ENCODE data around the gene SKP1.
A peak's percentile ranks its signal among the peaks of the same experiment; 100 is the strongest.

Gene SKP1

DNA sequence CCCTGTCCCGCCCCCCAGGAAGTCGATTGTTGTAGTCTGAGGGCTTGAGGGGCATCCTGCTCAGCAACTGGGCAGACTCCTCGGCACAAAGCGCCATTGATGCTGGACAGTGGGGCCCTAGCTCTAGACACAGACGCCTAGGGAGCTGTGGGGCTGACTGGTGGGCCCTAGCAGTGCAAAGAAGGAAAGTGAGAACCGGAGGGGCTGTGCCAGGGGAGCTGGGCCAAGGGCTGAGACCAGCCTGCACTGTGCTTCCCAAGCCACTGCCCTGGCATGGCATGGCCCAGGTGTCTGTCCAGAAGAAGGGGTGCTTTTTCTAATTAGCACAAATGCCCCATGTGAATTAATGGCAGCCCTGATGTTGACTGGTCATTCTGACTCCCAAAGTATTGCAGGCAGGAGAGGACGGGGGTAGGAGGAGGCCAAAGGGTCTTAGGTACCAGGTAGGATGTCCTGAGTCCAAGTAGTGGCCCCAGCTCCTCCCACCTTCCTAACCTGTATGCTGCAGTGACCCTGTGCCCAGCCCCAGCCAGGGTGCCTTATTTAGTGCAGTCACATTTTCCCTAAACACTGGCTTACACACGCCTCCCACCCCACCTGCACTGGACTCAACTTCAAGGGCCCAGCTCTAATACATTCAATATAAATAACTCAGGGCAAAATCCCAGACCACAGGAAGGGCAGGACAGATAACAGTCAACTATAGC, 46.4 kb downstream of the SKP1 start:
- no peak for DNase-seq (ENCODE audit: low spot score)

DNA sequence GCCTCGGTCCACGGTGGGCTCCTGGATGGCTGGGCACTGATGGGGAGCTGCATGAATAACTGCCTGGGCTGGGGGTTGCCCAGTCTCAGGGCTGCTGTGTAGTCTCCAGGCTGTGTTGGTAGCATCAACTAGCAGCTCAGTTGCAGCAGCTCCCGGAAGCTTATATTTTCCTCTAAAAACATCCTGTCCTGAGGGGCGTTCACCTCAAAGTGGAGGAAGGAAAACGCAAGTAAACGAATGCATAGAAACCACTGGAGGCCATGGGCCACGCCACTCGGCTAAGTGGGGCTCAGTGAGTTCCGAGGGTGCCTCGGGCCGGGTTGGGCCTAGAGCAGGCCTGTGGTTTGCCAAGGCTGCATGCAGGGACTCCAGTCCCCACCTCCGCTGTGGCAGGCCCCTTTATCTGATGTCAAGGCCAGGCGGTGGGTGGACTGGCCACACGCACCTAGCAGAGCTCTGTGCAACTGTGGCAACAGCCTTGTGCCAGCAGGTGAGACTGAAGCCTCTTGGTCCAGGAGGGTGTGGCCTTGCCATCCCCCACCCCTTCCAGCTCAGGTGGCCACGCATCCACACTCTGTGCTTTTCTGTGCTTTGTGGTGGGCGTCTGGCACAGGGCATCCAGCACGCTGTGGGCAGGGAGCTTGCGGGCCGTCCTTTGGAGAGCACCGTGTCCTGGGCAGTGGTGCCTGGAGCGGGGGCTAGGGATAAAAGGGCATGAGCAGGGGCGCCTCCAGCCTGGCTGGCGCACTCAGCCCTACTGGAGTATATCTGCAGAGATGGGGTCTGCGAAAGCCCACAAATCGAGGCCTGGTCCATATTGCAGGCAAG, 47.1 kb downstream of the SKP1 start:
- no peak for DNase-seq (ENCODE audit: low spot score)

DNA sequence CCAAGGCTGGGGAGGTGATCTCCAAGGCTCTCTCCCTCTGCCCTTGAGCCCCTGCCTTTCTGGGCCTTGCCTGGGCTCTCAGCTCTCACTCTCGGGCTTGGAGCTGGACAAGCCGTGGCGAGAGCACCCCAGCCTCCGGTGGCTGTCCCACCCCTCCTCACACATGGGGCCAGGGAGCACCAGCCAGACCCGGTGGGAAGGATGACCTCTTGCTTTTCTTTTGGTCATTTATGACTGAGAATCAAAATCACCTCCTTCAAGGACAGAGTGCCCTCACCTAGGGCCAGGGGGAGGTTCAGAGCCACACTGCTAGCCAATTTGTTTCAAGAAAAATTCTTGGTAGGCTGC, 48.1 kb downstream of the SKP1 start:
- no peak for DNase-seq (ENCODE audit: low spot score)

DNA sequence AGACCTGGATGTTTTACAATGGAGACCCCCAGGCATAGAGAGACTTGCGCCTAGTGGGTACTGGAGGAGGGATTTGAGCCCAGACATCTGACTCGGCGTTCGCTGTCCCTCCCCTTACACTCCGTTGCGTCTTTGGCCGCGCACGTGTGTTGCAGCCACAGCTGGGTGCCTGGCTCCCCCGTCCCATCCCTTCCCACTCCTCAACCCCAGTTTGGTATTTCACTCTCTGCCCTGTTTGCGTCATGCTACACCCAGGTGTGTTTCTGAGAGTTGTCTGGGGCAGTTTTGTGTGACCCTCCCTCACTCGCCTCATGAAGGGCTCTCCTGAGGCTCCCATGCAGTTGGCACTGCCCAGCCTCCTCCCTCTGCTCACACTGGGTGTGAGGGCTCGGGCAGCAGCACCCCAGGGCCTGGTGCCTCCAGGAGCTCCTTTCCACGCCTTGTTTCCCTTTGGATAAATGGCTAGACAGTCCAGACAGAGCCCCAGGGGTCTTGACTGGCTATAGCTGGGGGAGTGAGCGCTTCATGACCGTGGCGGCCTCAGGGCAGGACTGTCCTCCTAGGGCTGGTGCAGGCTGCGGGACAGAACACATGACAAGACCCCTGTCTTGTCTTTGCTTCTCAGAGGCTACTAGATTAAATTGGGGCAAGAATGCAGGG, 48.6 kb downstream of the SKP1 start:
- no peak for DNase-seq (ENCODE audit: low spot score)

DNA sequence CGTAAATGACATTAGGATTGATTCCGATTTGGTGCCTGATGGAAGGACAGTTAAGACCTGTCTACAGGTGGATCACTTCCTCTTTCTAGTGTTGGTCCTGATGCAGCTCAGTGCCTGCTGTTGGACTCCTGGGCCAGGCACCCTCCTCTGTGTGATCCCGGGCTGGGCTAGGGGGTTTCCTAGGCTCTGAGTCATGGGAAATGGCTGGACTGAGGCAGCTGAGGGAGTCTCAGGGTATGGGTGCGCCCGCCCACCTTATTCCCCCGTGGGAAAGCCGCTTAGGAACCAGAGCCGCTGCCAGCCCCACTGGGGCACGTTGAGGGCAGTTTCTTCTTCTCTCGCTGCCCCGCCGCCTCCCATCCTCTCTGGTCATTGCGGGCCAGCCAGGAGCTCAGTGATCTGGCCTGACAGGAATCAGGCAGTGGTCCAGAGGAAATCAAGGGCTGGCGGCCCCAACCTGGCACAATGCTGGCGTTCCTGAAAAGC, 49.3 kb downstream of the SKP1 start:
- DNase-seq (ENCODE audit: low spot score), result no peak

DNA sequence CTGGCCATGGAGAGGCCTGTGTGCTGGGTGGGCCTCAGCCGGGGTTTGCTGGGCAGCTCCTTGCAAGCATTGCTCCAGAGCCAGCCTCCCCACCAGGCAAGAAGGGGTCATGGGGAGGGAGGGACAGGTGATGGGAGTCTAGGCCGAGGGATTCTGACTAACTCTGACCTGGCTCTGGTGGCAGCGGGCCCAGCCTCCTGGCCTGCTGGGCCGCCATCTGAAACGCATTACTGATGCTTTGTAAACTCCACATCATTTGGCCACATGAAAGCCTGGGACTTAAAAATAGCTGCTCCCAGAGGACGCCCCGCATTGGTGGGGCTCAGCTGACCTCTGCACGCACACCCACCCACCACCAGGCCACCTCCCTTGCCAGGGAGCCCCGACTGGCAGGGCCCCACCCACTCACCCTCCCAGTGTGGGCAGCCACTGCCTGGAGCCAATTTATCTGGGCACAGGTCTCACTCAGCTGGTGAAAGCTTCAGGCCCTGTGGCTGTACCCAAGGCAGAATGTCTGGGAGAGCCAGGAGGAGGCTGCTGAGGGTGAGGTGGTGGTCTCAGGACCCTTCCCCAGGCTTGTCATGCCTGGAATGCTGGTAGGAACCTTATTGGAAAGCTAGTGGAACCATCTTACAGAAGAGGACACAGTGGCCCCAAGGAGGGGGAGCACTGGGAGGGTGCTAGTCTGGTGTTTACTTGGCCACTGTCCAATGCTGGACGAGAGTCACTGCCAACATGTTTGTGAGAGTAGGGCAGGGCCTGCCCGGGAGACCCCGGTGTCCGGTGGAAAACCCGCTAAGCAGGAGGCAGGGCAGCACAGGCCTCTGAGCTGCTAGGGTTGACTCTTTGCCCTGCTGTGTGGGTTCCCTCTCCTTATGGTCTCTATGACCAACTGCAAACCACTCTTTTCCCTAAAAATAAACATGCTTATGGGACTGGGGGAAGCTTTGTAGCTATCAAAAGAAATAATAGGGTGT, 51.4 kb downstream of the SKP1 start:
- peak; percentile 81 for DNase-seq (ENCODE audit: low spot score)

DNA sequence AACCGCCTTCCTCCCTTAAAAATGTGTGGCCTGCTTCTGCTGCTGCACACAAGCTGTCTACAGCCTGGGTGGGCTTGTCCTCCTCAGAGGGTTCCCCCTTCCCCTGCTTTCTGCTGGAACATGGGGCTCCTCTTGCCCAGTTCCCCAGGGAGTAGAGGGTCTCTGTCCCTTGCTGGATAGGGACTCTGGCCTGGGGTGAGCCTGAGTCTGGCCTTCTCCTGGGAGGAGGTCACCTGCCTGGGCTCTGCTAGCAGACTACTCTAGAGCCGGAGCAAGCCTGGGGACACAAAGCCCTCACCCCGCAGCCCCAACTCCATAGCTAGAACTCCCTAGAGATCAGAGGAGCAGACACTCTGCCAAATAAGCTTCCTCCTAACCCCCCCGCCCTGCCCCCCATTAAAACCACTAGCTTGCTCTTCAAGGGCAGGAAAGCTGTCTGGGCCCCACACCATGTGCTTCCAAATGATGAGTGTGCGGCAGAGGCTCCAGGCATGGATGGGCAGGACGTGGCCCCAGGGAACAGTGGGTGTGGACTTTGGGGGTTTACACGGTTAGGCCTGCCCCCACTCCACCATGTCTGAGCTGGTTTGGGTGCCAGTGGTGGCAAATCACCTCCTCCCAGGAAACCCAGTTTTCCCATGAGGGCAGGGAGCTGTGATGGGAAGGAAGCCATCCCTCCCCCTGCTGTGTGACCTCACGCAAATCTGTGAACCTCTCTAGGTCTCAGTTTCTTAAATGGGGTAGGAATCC, 52.3 kb downstream of the SKP1 start:
- DNase-seq (ENCODE audit: low spot score), result no peak

DNA sequence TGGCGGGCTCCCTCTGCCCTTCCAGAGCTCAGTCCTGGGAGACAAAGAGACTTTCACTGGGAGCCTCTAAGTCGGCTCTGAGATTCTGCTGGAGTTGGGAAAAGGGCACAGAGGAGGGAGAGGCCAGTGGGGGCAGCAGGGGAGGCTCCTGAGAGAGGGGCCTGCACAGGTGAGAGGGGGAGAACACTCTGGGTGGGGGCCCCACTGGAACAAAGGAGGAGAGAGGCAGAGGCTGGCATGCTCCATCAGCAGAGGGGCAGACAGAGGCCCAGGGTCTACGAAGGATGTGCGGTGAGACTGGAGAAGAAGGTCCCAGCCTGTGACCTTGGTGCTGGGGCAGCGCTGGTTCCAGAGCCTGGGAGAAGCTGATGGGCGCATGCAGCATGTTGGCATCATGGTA, 53.4 kb downstream of the SKP1 start:
- no peak for DNase-seq (ENCODE audit: low spot score)

DNA sequence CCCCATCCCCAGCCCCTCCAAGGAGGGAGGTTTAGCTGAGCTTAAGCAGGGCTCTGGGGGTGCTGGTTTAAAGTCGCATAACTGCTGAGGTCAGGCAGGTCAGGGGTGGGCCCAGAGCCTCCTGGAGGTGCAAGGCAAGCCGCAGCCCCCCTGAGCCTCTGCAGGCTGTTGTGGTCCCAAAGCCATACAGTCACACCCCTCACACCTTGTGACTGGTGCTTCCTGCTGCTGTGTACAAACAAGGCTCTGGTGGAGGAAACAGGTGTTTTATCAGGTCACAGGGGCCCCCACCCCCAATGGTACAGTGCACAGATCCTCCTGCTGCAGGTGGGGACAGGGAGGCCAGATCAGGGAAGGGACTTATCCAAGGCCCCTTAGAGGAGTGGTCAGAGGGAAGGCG, 54.2 kb downstream of the SKP1 start:
- DNase-seq (ENCODE audit: low spot score), result no peak

DNA sequence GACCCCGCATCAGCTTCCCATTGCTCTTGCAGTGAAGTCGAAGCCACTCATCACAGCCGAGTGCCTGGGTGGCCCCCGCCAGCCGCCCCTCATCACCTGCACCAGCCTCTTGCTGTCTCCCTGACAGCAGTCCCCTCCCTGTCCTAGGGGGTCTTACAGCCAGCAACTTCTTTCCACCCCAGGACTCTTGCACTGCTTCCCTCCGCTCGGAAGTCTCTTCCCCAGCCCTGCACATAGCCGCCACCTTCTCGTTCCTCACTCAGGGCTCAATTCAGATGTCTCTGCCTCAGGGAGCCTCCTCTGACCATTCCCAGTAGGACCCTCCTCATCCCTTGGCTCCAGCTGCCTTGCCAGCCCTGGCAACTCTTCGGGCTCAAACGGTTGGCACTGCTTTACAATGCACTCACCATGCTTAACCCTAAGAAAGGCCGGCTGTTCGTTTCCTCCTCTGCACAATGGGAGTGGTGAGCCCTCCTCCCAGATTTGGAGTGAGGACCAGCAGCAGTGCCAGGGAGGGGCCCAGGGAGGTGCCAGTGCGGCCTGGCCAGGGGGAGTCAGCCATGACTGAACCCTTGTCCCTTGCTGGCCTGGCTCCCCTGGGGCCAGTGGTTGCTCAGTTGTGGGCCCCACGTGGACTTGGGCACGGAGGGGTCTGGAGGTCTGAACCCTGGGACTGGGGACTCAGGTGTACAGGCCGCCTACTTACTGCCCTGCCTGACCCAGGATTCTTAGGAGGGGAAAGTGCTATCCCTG, 56.2 kb downstream of the SKP1 start:
- no peak for DNase-seq (ENCODE audit: low spot score)

DNA sequence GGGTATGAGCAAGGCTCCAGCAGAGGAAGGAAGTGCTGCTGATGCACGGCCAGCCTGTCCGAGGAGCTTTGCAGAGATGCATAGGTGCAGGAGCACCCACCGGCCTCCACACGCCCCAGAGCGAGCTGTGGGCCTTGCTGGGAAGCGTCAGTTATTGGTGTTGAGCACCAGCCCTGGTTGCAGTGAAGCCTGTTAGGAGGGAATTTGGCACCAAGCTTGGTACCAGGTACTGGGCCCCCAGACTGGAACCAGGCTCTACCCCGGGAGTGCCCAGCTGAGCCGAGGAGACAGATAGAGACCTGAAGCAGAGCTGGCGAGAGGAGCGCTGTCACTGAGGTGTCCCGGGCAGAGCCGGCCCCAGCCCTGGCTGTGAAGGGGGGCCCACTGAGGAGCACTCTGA, 57.0 kb downstream of the SKP1 start:
- DNase-seq (ENCODE audit: low spot score), result no peak

DNA sequence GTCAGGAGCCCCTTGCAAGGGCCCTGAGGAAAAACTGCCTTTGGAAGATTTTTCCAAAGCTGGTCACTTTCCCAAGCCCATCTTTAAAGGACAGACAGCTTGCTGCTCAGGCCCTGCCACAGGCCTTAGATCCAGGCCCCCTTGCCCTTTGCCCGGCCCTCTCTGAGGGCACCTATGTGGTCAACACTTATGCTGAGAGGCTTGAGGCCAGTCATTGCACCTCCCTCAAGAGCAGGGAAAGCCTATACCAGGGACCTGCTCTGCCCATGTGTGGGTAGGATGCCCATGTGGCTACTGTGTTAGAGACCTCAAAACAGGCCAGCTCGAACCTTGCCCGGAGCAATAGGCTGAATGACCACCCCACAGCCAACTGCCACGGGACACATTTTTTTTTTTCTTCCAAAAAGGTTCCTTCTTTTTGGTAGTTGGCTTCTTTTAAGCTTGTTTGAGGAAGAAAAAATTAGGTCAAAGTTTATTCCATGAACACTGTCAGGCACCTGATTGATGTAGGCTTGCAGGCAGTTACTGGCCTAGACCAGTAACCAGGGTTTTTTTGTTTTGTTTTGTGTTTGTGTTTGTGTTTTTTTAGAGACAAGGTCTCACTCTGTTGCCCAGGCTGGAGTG, 58.4 kb downstream of the SKP1 start:
- no peak for DNase-seq (ENCODE audit: low spot score)

DNA sequence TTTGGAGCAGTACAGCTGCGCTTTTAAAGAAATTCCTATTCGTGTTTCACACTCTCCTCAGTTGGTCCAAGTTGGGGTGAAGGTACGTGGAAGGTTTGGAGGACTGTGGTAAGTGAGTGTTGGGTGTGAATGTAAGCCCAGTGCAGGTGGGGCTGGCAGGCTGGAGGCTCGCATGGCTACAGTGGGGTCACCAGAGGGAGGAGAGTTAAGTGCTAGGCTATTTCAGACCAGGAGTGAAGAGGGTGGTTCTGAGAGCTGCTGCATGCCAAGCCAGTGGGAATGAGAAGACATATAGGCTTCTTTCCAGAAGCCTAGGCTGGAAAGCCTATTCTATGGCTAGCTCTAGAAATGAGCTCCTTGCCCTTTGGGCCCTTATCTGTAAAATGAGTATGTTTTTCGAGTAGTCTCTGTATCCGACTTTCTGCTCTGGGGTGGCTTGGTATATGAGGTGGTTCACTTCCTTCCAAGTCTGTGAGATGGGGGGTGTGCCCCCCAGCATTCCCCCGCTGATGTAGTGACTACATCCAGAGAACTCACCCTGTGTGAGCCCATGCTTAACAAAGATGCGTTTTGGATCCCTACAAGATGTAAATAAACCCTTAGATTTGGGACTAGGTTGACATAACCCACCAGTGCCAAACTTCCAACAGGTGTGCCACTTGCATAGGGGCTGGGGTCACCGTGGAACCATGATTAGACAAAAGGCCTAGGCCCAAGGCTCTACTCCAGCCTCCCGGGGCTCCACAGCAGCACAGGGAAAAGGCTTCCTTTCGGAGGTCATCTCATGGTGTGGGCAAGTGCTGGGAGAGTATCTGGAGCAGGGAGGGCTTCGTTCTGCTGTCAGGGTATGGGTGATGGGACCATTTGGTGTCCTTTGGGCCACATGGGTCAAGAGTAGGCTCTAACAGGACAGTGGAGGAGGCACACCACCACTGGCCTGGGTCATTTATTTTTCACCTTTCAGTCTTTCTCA, 59.7 kb downstream of the SKP1 start:
- DNase-seq (ENCODE audit: low spot score), result no peak

DNA sequence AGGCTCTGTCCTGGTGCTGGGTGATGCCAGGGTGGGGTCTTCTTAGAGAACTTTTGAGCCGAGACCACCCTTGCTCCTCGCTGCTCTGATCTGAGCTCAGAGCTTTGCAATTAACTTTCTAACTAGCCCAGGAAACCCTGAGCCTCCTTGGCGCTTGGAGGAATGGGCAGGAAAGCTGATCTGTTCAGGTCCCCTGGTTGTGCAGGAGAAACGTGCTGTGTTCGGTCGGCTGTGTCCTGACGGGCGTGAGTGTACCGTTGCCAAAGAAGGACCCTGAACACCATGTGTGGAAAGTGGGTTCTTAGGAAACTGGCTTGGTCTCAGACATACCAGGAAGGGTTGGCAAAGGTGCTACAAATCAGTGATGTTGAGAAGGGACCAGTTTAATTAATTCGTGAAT, 60.5 kb downstream of the SKP1 start:
- no peak for DNase-seq (ENCODE audit: low spot score)

DNA sequence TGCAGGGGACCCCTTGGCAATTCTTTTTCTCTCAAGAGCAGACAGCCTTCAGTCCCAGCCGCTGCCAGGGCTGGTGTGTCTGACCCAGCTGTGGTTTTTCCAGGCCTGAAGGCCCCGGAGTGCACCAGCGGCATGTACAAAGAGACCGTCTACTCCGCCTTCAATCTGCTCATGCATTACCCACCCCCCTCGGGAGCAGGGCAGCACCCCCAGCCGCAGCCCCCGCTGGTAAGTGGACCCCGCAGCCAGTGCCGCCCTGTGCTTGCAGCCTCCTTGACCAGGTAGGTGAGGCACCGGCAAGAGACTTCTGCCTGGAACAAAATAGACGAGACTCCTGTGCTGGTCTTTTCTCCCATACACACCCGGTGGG, 61.0 kb downstream of the SKP1 start:
- no peak for DNase-seq (ENCODE audit: low spot score)

DNA sequence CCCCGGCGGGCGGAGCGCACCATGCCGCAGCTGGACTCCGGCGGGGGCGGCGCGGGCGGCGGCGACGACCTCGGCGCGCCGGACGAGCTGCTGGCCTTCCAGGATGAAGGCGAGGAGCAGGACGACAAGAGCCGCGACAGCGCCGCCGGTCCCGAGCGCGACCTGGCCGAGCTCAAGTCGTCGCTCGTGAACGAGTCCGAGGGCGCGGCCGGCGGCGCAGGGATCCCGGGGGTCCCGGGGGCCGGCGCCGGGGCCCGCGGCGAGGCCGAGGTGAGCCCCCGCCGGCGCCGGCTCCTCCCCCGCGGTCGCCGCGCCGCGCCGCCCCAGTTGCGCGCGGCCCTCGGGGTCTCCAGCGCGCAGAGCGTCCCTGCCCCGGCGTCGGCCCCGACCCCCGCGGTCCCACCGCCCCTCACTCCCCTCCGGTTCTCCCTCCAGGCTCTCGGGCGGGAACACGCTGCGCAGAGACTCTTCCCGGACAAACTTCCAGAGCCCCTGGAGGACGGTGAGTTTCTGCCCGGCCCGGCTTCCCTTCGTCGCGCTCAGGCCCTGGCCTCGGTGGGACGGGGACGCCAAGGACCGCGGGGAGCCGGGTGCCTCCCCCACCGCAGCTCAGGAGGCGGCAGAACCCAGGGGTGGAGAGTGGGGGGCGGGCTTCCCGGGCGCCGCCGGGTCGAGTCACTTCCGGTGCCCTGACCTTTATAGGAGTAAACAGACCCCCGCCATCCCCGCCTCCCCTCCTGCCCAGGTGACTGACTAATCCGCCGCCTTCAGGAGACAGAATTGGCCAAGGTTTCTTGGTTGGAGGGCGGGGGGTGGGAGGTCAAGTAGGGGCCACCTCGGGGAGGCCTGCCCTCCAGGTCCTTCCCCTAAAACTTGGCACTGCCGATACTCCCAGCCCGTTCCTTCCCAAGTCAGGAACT, 61.6 kb downstream of the SKP1 start:
- DNase-seq (ENCODE audit: low spot score), result peak; percentile 42
